ENCODE results near the gene SPNS2.

Gene SPNS2

DNA sequence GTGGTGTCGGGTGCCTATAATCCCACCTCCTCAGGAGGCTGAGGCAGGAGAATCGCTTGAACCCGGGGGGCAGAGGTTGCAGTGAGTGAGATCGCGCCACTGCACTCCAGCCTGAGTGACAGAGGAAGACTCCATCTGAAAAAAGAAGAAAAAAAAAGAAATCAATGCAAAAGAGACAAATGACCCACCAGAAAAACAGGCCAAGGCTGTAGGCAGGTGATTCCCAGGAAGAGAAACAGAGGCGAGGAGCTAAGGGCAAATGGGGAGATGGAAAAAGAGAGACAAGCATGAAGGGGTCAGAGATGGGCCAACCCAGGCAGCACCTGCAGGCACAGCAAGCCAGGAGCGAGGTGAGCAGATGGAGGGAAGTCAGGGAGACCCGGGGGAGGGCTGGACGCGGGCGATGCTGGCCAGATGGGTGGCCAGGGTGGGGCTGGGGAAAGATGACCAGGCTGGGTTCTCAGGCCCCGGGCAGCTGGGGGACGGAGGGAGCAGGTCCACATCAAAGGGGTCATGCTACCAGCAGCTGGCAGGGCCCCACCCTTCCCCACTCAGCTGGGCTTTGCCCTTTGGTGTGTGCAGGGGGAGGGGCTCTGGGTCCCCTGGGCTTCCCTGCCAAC, 31.0 kb downstream of the SPNS2 start:
- H3K36me3 ChIP-seq (ENCODE audit: insufficient read depth, low read length), result no peaks in the 10 kb centered on the region
- no peak overlapping the region for H3K4me3 ChIP-seq (ENCODE audit: low read depth in 1 of 2, low read length in 2 of 2)
- H3K9ac ChIP-seq (ENCODE audit: low read length), result no peak overlapping the region
- H3K9me3 ChIP-seq (ENCODE audit: low read length), result no peaks in the 10 kb centered on the region
- H3K27me3 ChIP-seq (ENCODE audit: control insufficient read depth in 1 of 2, insufficient read depth in 2 of 2, low read length in 2 of 2), result no peaks in the 10 kb centered on the region
- H3K4me1 ChIP-seq (ENCODE audit: insufficient read depth, low read length), result no peaks in the 10 kb centered on the region
- H3K27ac ChIP-seq (ENCODE audit: low read depth, low read length), result no peak overlapping the region

DNA sequence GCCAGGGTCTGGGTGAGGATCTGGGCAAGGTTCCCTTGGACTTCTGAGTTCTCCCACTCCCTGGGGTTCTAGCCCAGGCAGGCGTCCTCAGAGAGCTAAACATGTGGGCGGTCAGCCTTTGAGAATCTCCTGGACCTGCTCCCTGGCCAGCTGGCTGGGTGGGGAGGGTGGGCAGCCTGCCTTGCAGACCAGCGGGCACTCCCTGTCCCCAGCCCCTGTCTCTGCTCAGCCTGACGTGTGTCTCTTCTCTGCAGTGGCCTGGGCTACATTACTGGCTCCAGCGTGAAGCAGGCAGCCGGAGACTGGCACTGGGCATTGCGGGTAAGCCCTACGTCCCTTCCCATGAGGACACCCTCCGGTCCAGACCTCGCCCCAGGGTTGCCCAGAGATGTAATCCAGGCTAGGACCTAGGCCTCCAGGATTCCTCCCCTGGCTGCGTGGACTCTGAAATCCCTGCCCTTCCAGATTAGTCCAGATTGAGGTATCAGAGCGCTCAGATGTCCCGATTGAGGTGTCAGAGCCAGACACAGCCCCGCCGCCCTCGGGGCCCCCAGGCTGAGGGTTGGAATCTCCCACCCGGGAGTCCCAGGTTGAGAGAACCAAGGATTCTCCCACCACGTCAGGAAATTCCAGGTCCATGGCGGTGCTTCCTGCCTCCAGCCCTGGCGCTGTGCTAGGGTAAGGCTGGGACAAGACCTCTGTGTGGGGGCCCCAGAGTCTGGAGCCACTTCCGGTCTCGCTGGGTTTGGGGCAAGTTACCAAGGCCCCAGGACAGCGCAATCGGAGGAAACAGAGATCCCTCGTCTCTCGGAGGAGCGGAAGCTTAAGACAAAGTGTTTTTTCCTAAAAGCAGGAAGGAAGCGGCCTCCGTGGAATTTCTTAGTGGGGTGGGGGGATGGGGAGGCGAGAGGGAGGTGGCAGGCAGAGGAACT, 32.4 kb downstream of the SPNS2 start:
- Histone ChIP-seq H3K4me1 (ENCODE audit: insufficient read depth, low read length) (no peaks in the 10 kb centered on the region), H3K9me3 (ENCODE audit: low read length) (no peaks in the 10 kb centered on the region), H3K27ac (ENCODE audit: low read depth, low read length) (no peak overlapping the region), H3K36me3 (ENCODE audit: insufficient read depth, low read length) (no peaks in the 10 kb centered on the region), H3K4me3 (ENCODE audit: low read depth in 1 of 2, low read length in 2 of 2) (no peak overlapping the region), H3K27me3 (ENCODE audit: control insufficient read depth in 1 of 2, insufficient read depth in 2 of 2, low read length in 2 of 2) (peaks cover 0 to 10% of the 10 kb centered on the region in 2 donors), H3K9ac (ENCODE audit: low read length) (no peak overlapping the region)

DNA sequence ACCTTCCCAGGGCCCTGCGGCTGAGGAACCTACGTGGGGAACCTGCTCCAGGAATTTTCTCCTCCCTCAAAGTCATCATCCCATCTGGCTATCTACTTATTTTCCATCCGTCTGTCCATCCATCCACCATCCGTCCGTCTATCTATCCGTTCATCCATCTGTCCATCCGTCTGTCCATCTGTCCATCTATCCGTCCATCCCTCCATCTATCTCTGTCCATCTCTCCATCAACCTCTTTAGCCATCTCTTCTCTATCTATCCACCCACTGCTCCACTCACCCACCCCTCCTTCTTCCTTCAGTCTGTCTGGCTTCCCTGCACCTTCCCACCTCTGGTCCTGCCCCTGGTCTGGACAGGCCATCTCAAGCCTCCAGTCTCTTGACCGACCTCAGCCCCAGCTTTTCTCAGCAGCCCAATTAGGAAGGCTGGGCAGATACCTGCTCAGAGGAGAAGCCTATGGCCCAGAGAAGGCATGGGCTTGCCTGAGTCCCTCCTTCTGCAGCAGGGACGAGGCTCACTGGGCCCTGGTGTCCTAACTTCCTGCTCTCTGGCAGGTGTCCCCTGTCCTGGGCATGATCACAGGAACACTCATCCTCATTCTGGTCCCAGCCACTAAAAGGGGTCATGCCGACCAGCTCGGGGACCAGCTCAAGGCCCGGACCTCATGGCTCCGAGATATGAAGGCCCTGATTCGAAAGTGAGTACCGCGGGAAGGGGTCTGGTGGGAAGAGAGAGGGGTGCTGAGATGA, 33.5 kb downstream of the SPNS2 start:
- H3K27ac ChIP-seq (ENCODE audit: low read depth, low read length), result no peak overlapping the region
- no peak overlapping the region for H3K9ac ChIP-seq (ENCODE audit: low read length)
- H3K4me1 ChIP-seq (ENCODE audit: insufficient read depth, low read length), result peaks cover 4% of the 10 kb centered on the region

DNA sequence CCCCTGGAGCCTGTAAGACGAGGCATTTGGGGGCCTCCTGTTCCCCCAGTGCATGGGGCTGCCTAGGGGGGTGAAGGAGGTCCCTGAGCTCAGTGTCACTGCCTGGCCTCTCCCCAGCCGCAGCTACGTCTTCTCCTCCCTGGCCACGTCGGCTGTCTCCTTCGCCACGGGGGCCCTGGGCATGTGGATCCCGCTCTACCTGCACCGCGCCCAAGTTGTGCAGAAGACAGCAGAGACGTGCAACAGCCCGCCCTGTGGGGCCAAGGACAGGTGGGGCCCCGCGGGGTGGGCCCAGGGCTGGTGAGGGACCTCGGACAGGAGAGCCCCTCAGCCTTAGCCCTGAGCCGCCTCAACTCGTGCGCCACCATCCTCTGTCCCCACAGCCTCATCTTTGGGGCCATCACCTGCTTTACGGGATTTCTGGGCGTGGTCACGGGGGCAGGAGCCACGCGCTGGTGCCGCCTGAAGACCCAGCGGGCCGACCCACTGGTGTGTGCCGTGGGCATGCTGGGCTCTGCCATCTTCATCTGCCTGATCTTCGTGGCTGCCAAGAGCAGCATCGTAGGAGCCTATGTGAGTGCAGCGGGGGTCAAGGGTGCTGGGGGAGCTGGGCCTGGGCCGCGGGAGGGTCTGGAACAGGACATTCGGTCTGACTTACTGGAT, 34.3 kb downstream of the SPNS2 start:
- Histone ChIP-seq H3K36me3 (ENCODE audit: insufficient read depth, low read length) (no peaks in the 10 kb centered on the region), H3K4me3 (ENCODE audit: low read depth in 1 of 2, low read length in 2 of 2) (no peak overlapping the region), H3K4me1 (ENCODE audit: insufficient read depth, low read length) (peaks cover 8% of the 10 kb centered on the region), H3K27me3 (ENCODE audit: control insufficient read depth in 1 of 2, insufficient read depth in 2 of 2, low read length in 2 of 2) (peaks cover 0 to 13% of the 10 kb centered on the region in 2 donors), H3K9me3 (ENCODE audit: low read length) (no peaks in the 10 kb centered on the region), H3K9ac (ENCODE audit: low read length) (no peak overlapping the region), H3K27ac (ENCODE audit: low read depth, low read length) (no peak overlapping the region)

More for the DNA sequence above, 33.5 kb downstream of the SPNS2 start:
- no peaks in the 10 kb centered on the region for H3K36me3 ChIP-seq (ENCODE audit: insufficient read depth, low read length)
- H3K9me3 ChIP-seq (ENCODE audit: low read length), result no peaks in the 10 kb centered on the region
- no peak overlapping the region for H3K4me3 ChIP-seq (ENCODE audit: low read depth in 1 of 2, low read length in 2 of 2)
- peaks cover 0 to 13% of the 10 kb centered on the region in 2 donors for H3K27me3 ChIP-seq (ENCODE audit: control insufficient read depth in 1 of 2, insufficient read depth in 2 of 2, low read length in 2 of 2)

DNA sequence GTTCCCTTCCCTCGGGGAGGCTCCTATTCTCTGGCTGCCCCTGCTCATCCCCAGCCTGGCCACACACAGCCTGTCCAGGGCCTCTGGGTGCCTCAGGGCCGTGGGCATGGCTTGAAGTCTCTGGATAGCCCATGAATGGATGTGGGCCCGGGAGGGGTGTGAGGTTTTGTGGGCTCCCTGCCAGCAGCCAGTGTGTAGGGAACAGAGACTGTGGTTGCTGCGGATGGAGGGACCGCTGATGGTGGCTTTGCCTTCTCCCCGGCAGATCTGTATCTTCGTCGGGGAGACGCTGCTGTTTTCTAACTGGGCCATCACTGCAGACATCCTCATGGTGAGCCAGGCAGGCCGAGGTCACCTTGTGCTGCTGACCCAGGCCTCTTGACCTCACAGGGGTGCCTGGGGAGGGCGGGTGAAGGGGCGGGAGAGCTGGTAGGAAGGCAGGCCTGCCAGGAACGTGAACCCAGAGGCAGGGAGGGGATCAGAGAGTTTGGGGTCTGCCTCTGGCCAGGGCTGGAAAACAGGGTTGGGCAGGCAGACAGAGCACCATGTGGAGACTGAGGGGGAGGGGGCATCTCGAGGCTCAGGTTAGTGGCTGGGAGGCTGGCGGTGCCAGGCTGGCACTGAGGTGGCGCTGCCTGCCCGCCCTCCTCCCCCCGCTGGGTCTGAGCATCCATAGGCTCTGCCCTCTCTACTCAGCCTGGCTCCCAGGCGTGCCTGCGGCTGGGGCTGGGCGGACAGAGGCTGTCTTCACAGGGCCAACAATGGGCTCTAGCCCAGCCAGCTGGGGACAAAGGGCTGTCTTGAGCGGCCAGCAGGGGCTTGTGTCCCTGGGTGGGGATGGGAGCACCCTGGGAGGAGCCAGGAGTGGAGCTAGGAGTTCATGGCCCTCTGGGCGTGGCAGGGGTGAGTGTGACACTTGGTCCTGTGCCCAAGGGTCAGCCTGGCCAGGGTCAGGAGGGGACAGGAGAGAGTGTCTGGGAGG, 35.1 kb downstream of the SPNS2 start:
- H3K9ac ChIP-seq (ENCODE audit: low read length), result no peak overlapping the region
- no peaks in the 10 kb centered on the region for H3K9me3 ChIP-seq (ENCODE audit: low read length)
- no peaks in the 10 kb centered on the region for H3K36me3 ChIP-seq (ENCODE audit: insufficient read depth, low read length)
- H3K4me3 ChIP-seq (ENCODE audit: low read depth in 1 of 2, low read length in 2 of 2), result no peak overlapping the region
- H3K27ac ChIP-seq (ENCODE audit: low read depth, low read length), result peak overlapping the region; percentile 23
- peaks cover 0 to 13% of the 10 kb centered on the region in 2 donors for H3K27me3 ChIP-seq (ENCODE audit: control insufficient read depth in 1 of 2, insufficient read depth in 2 of 2, low read length in 2 of 2)
- H3K4me1 ChIP-seq (ENCODE audit: insufficient read depth, low read length), result peaks cover 8% of the 10 kb centered on the region

DNA sequence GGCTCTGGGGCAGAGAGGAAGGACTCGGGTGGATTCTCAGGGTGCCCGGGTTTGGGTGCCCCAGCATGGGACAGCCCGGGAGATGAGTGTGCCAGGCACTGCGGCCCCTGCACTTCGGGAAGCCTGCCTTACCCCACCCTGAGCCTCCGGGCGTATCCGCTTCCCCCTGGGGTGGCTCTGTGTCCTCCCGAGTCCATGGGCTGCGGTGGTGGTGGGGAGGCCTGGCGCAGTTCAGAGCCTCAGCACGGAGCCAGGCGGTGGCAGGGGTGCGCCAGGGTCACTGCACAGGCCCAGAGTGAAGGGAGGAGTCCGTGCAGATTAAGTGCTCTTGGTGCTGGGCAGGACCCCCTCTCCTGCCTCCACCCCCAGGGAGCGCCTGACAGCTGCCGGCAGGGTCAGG, 35.8 kb downstream of the SPNS2 start:
- H3K4me1 ChIP-seq (ENCODE audit: insufficient read depth, low read length), result peaks cover 8% of the 10 kb centered on the region

DNA sequence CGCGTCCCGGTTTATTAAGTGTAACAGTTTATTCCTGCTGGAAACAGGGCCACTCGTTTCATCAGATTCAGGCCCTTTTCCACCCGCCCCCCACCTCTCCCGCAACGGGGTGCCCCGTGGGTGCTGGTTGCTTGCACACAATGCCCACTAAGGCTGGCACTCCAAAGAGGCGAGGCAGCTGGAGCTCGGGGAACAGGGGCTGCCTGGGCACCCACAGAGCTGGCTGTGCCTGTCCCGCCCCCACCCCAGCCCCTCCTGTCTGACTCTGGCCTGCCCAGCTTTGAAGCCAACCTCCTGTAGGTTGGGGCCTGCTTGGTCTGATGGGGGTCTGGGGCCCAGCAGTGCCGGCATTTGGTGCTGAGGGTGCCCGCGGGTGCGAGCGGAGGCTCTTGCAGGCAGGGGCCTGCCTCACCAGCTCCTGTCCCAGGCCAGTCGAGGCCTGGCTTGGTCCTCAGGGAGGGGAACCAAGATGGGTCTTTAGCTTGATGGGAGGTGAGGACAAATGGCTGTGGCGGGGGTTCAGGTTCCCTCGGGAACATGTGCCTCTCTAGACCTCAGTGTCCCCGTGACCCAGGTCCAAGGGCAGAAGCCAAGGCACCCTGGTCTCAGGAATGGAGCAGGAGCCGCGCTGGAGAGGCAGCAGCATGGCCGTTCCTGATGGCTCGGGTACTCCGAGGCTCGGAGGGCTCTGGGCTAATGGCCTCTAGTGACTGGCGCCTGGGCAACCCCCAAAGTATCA, 36.4 kb downstream of the SPNS2 start:
- H3K27ac ChIP-seq (ENCODE audit: low read depth, low read length), result no peak overlapping the region
- H3K9ac ChIP-seq (ENCODE audit: low read length), result no peak overlapping the region

More for the DNA sequence above, 35.8 kb downstream of the SPNS2 start:
- H3K9me3 ChIP-seq (ENCODE audit: low read length), result no peaks in the 10 kb centered on the region
- no peak overlapping the region for H3K9ac ChIP-seq (ENCODE audit: low read length)
- peak overlapping the region; percentile 23 for H3K27ac ChIP-seq (ENCODE audit: low read depth, low read length)
- no peaks in the 10 kb centered on the region for H3K36me3 ChIP-seq (ENCODE audit: insufficient read depth, low read length)
- H3K27me3 ChIP-seq (ENCODE audit: control insufficient read depth in 1 of 2, insufficient read depth in 2 of 2, low read length in 2 of 2), result peaks cover 0 to 13% of the 10 kb centered on the region in 2 donors
- H3K4me3 ChIP-seq (ENCODE audit: low read depth in 1 of 2, low read length in 2 of 2), result no peak overlapping the region

DNA sequence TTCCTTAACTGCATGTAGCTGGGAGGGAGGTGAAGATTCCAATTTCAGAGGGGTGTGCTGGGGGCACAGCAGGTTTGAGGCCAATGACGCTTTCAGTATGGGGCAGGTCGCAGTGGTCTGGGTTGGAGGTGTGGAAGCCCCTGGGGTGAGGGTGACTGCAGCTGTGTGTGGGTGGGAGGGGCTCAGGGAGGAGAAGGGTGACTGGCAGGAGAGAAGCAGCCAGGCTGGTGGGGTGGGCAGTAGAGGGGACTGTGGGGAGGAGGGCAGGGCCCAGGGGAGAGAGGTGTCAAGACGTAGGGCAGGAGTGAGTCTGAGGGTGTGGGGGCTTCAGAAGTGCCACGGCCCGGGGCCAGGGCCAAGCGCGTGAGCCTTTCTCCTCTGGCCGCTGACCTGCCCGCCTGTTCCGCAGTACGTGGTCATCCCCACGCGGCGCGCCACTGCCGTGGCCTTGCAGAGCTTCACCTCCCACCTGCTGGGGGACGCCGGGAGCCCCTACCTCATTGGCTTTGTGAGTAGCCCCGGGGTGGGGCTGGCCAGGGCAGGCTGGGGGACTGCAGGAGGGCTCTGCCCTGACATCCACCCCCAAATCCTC, 37.1 kb downstream of the SPNS2 start:
- peak overlapping the region; percentile 8 to 14 for H3K4me3 ChIP-seq (ENCODE audit: low read depth in 1 of 2, low read length in 2 of 2)
- H3K36me3 ChIP-seq (ENCODE audit: insufficient read depth, low read length), result no peaks in the 10 kb centered on the region
- H3K27me3 ChIP-seq (ENCODE audit: control insufficient read depth in 1 of 2, insufficient read depth in 2 of 2, low read length in 2 of 2), result peaks cover 0 to 13% of the 10 kb centered on the region in 2 donors
- no peak overlapping the region for H3K27ac ChIP-seq (ENCODE audit: low read depth, low read length)
- H3K4me1 ChIP-seq (ENCODE audit: insufficient read depth, low read length), result peaks cover 8% of the 10 kb centered on the region
- no peaks in the 10 kb centered on the region for H3K9me3 ChIP-seq (ENCODE audit: low read length)
- no peak overlapping the region for H3K9ac ChIP-seq (ENCODE audit: low read length)

More for the DNA sequence above, 36.4 kb downstream of the SPNS2 start:
- H3K36me3 ChIP-seq (ENCODE audit: insufficient read depth, low read length), result no peaks in the 10 kb centered on the region
- H3K9me3 ChIP-seq (ENCODE audit: low read length), result no peaks in the 10 kb centered on the region
- H3K27me3 ChIP-seq (ENCODE audit: control insufficient read depth in 1 of 2, insufficient read depth in 2 of 2, low read length in 2 of 2), result peaks cover 0 to 13% of the 10 kb centered on the region in 2 donors
- H3K4me1 ChIP-seq (ENCODE audit: insufficient read depth, low read length), result peaks cover 8% of the 10 kb centered on the region
- H3K4me3 ChIP-seq (ENCODE audit: low read depth in 1 of 2, low read length in 2 of 2), result no peak overlapping the region

DNA sequence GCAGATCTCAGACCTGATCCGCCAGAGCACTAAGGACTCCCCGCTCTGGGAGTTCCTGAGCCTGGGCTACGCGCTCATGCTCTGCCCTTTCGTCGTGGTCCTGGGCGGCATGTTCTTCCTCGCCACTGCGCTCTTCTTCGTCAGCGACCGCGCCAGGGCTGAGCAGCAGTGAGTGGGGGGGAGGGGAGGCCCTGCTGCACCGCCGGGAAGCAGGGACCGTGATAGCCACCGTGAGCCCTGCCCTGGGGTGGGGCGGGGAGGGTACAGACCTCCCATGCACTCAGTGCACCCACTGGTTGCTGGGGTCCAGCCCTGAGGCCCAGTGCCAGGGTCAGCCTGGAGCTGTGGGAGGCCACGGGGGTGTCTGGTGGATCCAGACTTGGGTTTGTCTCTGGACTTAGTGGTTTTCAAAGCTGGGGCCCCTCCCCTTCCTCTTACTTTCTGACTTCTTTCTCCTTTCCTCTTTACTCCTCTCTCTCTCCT, 37.6 kb downstream of the SPNS2 start:
- Histone ChIP-seq H3K9ac (ENCODE audit: low read length) (no peak overlapping the region), H3K9me3 (ENCODE audit: low read length) (no peaks in the 10 kb centered on the region), H3K27me3 (ENCODE audit: control insufficient read depth in 1 of 2, insufficient read depth in 2 of 2, low read length in 2 of 2) (peaks cover 0 to 13% of the 10 kb centered on the region in 2 donors), H3K4me3 (ENCODE audit: low read depth in 1 of 2, low read length in 2 of 2) (peak overlapping the region; percentile 8 to 14), H3K27ac (ENCODE audit: low read depth, low read length) (no peak overlapping the region), H3K36me3 (ENCODE audit: insufficient read depth, low read length) (no peaks in the 10 kb centered on the region), H3K4me1 (ENCODE audit: insufficient read depth, low read length) (peaks cover 8% of the 10 kb centered on the region)
